Mesothelial cell of epicardium (in vitro differentiated cells): ENCODE measurements around the gene TGFBR3. TPM values are rescaled to one million over a fixed set of nuclear protein-coding genes. Genes with fewer than 3 reads are reported as not detected.

Experiments used
- DNase-seq, 2 experiments: peaks; one replicate each; pipeline ENCODE4 v3.0.0; 2021; ENCODE audit warnings: low spot score in 2 of 2; ENCODE audit not compliant: unreplicated experiment in 2 of 2
- H3K27ac Mint-ChIP-seq: 2 replicates; pipeline ENCODE4 v1.8.0; 2021; ENCODE audit warnings: mixed read lengths
- H3K27me3 Mint-ChIP-seq: 2 replicates; pipeline ENCODE4 v1.8.0; 2021; ENCODE audit warnings: low read depth, mixed read lengths
- H3K36me3 Mint-ChIP-seq: 2 replicates; pipeline ENCODE4 v1.8.0; 2021; ENCODE audit warnings: mixed read lengths
- H3K4me1 Mint-ChIP-seq: 2 replicates; pipeline ENCODE4 v1.8.0; 2021; ENCODE audit warnings: mixed read lengths
- H3K4me3 Mint-ChIP-seq: 2 replicates; pipeline ENCODE4 v1.8.0; 2021; ENCODE audit warnings: mild to moderate bottlenecking, moderate library complexity, mixed read lengths
- H3K9me3 Mint-ChIP-seq: 2 replicates; pipeline ENCODE4 v1.8.0; 2021; ENCODE audit warnings: mixed read lengths
- CTCF ChIP-seq: fragments of 200-600 bp; sonication (generic); IDR thresholded peaks from one replicate; pipeline ENCODE4 v1.5.0; 2021; ENCODE audit warnings: antibody characterized with exemption; ENCODE audit not compliant: unreplicated experiment
- total RNA-seq: library from RNA; stranded (reverse); gene quantifications from 3 replicates; pipeline ENCODE4 v1.2.1, GENCODE V29; 2021

The TGFBR3 gene
- total RNA-seq, 1 donor from 2014 or later: 20.7 TPM

- Mint-ChIP-seq H3K36me3 (peaks cover 3% of the 10 kb centered on the region), H3K4me1 (peaks cover 56% of the 10 kb centered on the region), H3K4me3 (no peak overlapping the region), H3K27ac (no peak overlapping the region), H3K9me3 (peaks cover 4% of the 10 kb centered on the region), H3K27me3 (no peaks in the 10 kb centered on the region)
- no peak for TF ChIP-seq CTCF
- no peak for DNase-seq
Measured at GRCh38 chr1:91791691-91792488, 94.1 kb downstream of the TGFBR3 start.

- Mint-ChIP-seq H3K27me3 (no peaks in the 10 kb centered on the region), H3K27ac (no peak overlapping the region), H3K4me1 (peaks cover 52% of the 10 kb centered on the region), H3K9me3 (peaks cover 4% of the 10 kb centered on the region), H3K36me3 (peaks cover 3% of the 10 kb centered on the region), H3K4me3 (no peak overlapping the region)
- DNase-seq: no peak
- no peak for TF ChIP-seq CTCF
Measured at GRCh38 chr1:91791103-91791502, 94.8 kb downstream of the TGFBR3 start.

GRCh38 chr1:91790392-91790791 lies 95.6 kb downstream of the TGFBR3 start:
- H3K9me3 Mint-ChIP-seq: peaks cover 4% of the 10 kb centered on the region

GRCh38 chr1:91789273-91789997 lies 96.5 kb downstream of the TGFBR3 start:
- Mint-ChIP-seq H3K27ac (no peak overlapping the region), H3K36me3 (peaks cover under 1% of the 10 kb centered on the region), H3K9me3 (peaks cover 2% of the 10 kb centered on the region), H3K4me1 (peaks cover 37% of the 10 kb centered on the region), H3K4me3 (no peak overlapping the region), H3K27me3 (no peaks in the 10 kb centered on the region)
- no peak for TF ChIP-seq CTCF
- no peak for DNase-seq

More at GRCh38 chr1:91790392-91790791, 95.6 kb downstream of the TGFBR3 start:
- no peak for DNase-seq
- no peak overlapping the region for H3K27ac Mint-ChIP-seq
- peaks cover 3% of the 10 kb centered on the region for H3K36me3 Mint-ChIP-seq
- H3K4me3 Mint-ChIP-seq: no peak overlapping the region
- TF ChIP-seq CTCF: no peak
- no peaks in the 10 kb centered on the region for H3K27me3 Mint-ChIP-seq
- H3K4me1 Mint-ChIP-seq: peaks cover 45% of the 10 kb centered on the region

- H3K4me3 Mint-ChIP-seq: no peak overlapping the region
- H3K4me1 Mint-ChIP-seq: peaks cover 43% of the 10 kb centered on the region
- no peak for TF ChIP-seq CTCF
- H3K27ac Mint-ChIP-seq: peak overlapping the region; percentile 6
- H3K27me3 Mint-ChIP-seq: no peaks in the 10 kb centered on the region
- DNase-seq: no peak
- no peaks in the 10 kb centered on the region for H3K9me3 Mint-ChIP-seq
- no peaks in the 10 kb centered on the region for H3K36me3 Mint-ChIP-seq
Measured at GRCh38 chr1:91787919-91788318, 98.0 kb downstream of the TGFBR3 start.
